Cardiac fibroblast (primary cell): ENCODE results near the gene SYTL5.

ENCODE experiments used
- DNase-seq, 2 donors: peaks; one replicate each; pipeline versions ENCODE4 v3.0.0 to v3.0.0-alpha.2; 2010; ENCODE audit warnings: low read depth in 2 of 2
- H3K4me3 ChIP-seq, 2 donors: replicated peaks in 1 of 2; 1 replicate in 1 of 2; 2 replicates in 1 of 2; pipeline ENCODE4 v1.5.1; 2011; ENCODE audit warnings: low read depth in 2 of 2, low read length in 2 of 2, mild to moderate bottlenecking in 2 of 2, moderate library complexity in 1 of 2
- TF ChIP-seq, protein P1 (sequence below): IDR thresholded peaks from one replicate; pipeline ENCODE4 v1.5.1; 2011; ENCODE audit warnings: low read depth, mild to moderate bottlenecking, low read length, inconsistent platforms

The SYTL5 gene

DNA sequence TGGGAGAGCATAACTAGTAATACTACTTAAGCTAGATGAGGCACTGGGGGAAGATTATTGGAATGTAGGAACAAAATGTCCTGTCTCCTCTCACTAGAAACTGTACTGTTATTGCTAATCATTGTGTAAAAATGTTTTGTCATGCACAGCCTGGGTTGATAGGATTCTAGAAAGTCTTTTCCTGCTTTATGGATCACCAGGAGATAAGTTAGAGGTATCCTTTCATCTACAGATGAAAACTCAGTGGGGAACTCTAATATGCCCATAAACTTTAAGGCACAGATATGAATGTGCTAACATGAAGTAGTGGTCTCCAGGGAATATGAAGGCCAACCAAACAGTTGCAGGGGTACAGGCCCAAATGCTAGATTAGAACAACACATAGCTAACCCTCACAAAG, 156.8 kb downstream of the SYTL5 start:
- TF ChIP-seq, protein P1, sequence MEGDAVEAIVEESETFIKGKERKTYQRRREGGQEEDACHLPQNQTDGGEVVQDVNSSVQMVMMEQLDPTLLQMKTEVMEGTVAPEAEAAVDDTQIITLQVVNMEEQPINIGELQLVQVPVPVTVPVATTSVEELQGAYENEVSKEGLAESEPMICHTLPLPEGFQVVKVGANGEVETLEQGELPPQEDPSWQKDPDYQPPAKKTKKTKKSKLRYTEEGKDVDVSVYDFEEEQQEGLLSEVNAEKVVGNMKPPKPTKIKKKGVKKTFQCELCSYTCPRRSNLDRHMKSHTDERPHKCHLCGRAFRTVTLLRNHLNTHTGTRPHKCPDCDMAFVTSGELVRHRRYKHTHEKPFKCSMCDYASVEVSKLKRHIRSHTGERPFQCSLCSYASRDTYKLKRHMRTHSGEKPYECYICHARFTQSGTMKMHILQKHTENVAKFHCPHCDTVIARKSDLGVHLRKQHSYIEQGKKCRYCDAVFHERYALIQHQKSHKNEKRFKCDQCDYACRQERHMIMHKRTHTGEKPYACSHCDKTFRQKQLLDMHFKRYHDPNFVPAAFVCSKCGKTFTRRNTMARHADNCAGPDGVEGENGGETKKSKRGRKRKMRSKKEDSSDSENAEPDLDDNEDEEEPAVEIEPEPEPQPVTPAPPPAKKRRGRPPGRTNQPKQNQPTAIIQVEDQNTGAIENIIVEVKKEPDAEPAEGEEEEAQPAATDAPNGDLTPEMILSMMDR, result no peak
- no peak for DNase-seq
- no peak overlapping the region for H3K4me3 ChIP-seq

DNA sequence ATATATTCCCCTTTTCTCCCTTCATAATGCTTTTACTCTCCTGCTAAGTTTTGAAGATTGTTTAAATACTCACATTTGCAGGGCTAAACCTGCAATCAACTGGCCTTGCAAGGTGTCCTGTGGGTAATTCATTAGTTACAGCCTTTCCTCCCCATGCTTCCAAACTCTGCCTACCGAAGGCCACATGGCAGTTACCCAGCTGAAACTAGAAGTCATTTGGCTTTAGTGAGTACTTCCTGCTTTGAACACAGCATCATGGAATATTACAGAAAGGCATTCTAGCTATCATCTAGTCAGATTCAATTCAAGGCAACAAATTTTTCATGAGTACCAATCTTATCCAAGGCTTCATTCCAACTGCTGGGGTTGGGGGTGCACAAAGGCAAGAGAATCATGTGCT, 158.7 kb downstream of the SYTL5 start:
- TF ChIP-seq, protein P1, result no peak
- H3K4me3 ChIP-seq, result no peak overlapping the region
- DNase-seq, result no peak

DNA sequence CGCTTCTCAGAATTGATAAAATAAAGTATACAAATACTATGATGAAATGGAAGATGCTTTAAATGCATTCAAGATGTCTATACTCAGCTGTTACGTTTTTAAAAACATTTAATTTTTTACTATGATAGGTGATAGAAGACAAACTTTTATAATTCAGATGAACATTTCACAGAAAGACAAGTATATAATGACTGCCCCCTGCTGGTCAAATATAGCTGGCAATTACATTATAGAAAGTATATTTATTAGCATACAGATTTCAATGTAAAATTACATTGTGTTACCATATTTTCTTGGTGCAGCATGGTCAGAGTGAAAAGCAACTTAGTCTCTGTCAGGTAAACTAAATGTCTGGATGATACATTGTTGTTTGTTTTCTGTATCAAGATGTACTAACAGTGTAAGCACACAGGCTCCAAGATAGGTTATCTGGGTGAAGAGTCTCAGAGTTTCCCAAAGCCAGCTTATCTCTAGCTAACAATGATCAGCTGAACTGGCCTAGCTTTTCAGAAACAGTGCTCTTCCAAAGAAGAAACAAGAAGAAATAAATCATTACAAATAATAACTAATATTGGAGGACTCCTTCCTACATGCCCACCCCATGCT, 160.2 kb downstream of the SYTL5 start:
- TF ChIP-seq, protein P1, result peak; percentile 20
- no peak overlapping the region for H3K4me3 ChIP-seq
- DNase-seq, result peak; percentile 39 to 48

DNA sequence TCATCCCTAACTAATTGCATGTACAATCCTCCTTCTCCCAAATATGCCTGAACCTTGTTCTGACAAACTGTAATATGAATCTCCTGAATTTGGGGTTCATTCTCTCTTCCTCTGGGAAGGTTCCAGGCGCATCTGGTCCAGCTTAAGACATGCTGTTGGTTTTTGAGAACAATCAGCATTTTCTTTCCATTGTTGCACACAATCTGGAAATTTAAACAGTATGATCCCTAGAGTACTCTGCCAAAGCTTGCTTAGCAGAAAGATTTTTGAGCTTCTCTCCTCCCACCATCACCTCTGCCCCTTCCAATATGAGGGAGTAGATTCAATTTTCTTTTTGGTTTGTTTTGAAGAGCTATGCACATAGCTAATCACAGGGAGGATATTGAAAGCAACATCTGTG, 164.2 kb downstream of the SYTL5 start:
- no peak overlapping the region for H3K4me3 ChIP-seq
- TF ChIP-seq, protein P1, result no peak
- DNase-seq, result no peak

DNA sequence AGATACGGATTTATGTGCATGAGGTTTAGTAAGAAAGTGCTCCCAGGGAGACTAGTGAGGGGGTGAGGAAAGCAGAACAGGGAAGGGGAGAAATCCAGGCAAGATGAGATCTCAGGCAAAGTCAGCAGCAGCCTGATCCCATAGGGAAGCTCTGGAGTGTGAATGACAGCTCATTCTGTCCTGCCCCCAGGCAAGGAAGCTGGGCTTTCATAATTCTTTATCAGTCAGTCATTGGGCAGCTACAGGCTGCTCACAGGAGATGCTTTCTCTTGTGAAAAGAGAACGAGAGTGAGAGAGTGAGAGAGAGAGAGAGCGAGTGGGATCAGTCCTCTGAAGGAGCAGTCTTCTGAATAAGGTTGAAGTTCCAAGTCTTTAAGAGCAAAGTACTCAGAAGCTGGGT, 166.2 kb downstream of the SYTL5 start:
- DNase-seq, result no peak
- H3K4me3 ChIP-seq, result no peak overlapping the region
- TF ChIP-seq, protein P1, result no peak

DNA sequence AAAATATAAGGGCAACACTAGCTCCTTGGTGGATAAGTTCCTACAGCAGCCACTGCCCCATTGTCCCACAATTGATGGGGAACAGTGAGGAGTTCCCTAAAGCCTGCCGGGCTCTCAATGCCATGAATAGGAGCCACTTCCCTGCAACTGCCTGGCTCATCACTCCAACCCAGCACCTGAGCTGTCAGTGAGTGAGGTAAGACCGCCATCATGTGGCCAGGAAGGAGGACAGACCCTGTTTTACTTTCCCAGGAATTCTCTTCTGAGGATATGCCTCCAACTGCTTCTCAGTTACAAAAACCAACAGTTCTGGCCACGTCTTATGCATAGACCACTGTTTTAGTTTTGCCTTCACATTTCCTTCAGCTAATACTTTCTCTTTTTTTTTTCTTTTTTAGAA, 168.8 kb downstream of the SYTL5 start:
- TF ChIP-seq, protein P1, result peak; percentile 28
- H3K4me3 ChIP-seq, result no peak overlapping the region
- peak in 1 of 2 donors; percentile 21 for DNase-seq

DNA sequence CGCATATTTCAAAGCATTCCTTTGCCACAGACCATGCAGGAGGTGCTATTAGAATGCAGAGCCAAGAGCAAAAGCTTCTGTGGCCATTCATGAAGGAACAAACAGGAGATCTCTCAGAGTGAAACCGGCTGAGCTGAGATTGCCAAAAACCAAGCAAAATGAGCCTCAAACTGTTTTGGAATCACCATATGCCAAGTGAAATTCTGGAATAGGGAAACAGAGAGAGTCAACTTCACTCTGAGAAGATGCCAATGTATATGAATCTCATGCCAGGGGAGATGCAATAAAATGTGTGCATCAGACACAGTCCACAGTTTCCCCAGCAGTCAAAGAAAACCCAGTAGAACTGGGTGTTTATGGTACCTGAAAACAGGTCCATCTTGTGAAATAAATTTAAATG, 172.0 kb downstream of the SYTL5 start:
- TF ChIP-seq, protein P1, result no peak
- no peak for DNase-seq

More for the DNA sequence above, 172.0 kb downstream of the SYTL5 start:
- H3K4me3 ChIP-seq, result no peak overlapping the region
